PC-9 (cell line): ENCODE data around the gene TCEAL1. TPM values are rescaled to one million over a fixed set of nuclear protein-coding genes. Genes with fewer than 3 reads are reported as not detected.

Experiments used
- BruUV-seq: library from RNA; stranded (reverse); fragments of 400-500 nt; replicated peaks from 2 replicates; lab custom pipeline; 2021; lab: Mats Ljungman, UMichigan
- CTCF ChIA-PET: fragments of 300-600 bp; sonication (Branson Sonifier 250); formaldehyde crosslinking; loops from one replicate; lab custom pipeline; 2022; ENCODE audit warnings: antibody characterized with exemption; lab: Charles Lee
- POLR2A ChIA-PET: fragments of 300-600 bp; sonication (Branson Sonifier 250); formaldehyde crosslinking; loops from one replicate; lab custom pipeline; 2022; ENCODE audit warnings: antibody characterized with exemption; ENCODE audit not compliant: unreplicated experiment; lab: Charles Lee
- DNase-seq, 2 experiments: peaks; one replicate each; pipeline versions ENCODE4 v3.0.0 to v3.0.0-alpha.2; 2015 to 2022; ENCODE audit warnings: mixed read lengths in 1 of 2
- H2AFZ ChIP-seq: fragments of 200-600 bp; sonication (generic); 2 replicates; pipeline ENCODE4 v1.8.1; 2017; ENCODE audit warnings: antibody characterized with exemption
- H3F3A ChIP-seq: fragments of 200-600 bp; sonication (generic); 2 replicates; pipeline ENCODE4 v1.8.1; 2017; ENCODE audit warnings: antibody characterized with exemption, mild to moderate bottlenecking, low read depth; ENCODE audit not compliant: insufficient read depth
- H3K27ac ChIP-seq: fragments of 200-600 bp; sonication (generic); 2 replicates; pipeline ENCODE4 v1.6.1; 2016; ENCODE audit warnings: mixed run types
- H3K27me3 ChIP-seq: fragments of 200-600 bp; sonication (generic); 2 replicates; pipeline ENCODE4 v1.6.1; 2016; ENCODE audit warnings: low read depth, mixed run types; ENCODE audit not compliant: insufficient read depth
- H3K36me3 ChIP-seq: fragments of 200-600 bp; sonication (generic); 2 replicates; pipeline ENCODE4 v1.6.1; 2016; ENCODE audit warnings: low read depth, mixed run types
- H3K4me1 ChIP-seq: fragments of 200-600 bp; sonication (generic); replicated peaks from 2 replicates; pipeline ENCODE4 v1.6.1; 2016; ENCODE audit warnings: mixed run types; ENCODE audit not compliant: insufficient read depth
- H3K4me2 ChIP-seq: fragments of 200-600 bp; sonication (generic); 2 replicates; pipeline ENCODE4 v1.6.1; 2017; ENCODE audit warnings: mixed run types
- H3K4me3 ChIP-seq: fragments of 200-600 bp; sonication (generic); 2 replicates; pipeline ENCODE4 v1.6.1; 2016; ENCODE audit warnings: mixed run types
- H3K79me2 ChIP-seq: fragments of 200-600 bp; sonication (generic); 2 replicates; pipeline ENCODE4 v1.6.1; 2017; ENCODE audit warnings: low read depth, mixed run types
- H3K9me2 ChIP-seq: fragments of 200-600 bp; sonication (generic); 2 replicates; pipeline ENCODE4 v1.8.1; 2017; ENCODE audit warnings: mild to moderate bottlenecking; ENCODE audit not compliant: insufficient read depth
- H3K9me3 ChIP-seq: fragments of 200-600 bp; sonication (generic); 2 replicates; pipeline ENCODE4 v1.8.1; 2016; ENCODE audit warnings: low read depth; ENCODE audit not compliant: insufficient read depth
- H4K20me1 ChIP-seq: fragments of 200-600 bp; sonication (generic); 2 replicates; pipeline ENCODE4 v1.8.1; 2017; ENCODE audit not compliant: insufficient read depth
- EZH2 ChIP-seq: fragments of 200-600 bp; sonication (generic); IDR thresholded peaks from 2 replicates; pipeline ENCODE4 v1.8.0; 2017; ENCODE audit warnings: antibody characterized with exemption, low read depth
- intact Hi-C: fragments of 100-400 bp; cut with micrococcal nuclease; formaldehyde crosslinking; loops from one replicate; pipeline ENCODE4 v1.10.0; 2022; ENCODE audit not compliant: unreplicated experiment
- total RNA-seq: library from RNA; stranded (reverse); gene quantifications from 2 replicates; pipeline ENCODE4 v1.2.3, GENCODE V29; 2021
- TF ChIP-seq, protein P1 (sequence below): fragments of 200-600 bp; sonication (generic); conservative IDR thresholded peaks from 2 replicates; pipeline ENCODE4 v1.6.1; 2017; ENCODE audit warnings: mixed run types, antibody characterized with exemption, mild to moderate bottlenecking, moderate library complexity

Gene TCEAL1
- total RNA-seq, 1 experiment from 2014 or later: 26.8 TPM

DNA sequence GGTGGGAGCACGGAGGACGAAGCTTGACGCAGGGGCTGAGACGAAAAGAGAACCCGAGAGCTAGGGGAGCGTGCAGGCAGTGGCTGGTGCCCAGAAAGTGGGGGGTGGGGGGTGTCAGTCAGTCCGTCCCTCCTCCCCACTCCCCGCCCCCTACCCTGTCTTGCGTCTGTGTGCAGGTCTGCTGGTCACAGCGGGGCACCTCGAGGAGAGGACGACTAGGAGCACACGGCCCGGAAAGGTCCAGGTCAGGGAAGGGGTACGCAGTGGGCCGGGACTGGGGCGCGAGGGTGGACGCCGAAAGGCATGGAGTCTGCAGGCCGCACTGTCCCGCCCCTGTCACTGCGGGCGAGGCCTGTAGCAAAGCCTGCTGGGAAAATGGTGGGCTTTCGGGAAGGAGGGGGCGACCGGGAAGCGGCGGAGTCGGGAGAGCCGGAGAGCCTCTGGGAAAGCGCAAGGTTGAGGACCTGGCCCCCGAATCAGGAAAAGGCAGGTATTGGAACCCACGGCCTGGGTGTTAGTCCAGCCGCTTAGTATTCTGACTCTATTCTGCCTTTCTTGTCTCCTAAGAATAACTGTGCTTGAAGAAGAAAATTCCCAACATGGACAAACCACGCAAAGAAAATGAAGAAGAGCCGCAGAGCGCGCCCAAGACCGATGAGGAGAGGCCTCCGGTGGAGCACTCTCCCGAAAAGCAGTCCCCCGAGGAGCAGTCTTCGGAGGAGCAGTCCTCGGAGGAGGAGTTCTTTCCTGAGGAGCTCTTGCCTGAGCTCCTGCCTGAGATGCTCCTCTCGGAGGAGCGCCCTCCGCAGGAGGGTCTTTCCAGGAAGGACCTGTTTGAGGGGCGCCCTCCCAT lies 769 bp downstream of the TCEAL1 start:
- TSS peak; percentile 93 for BruUV-seq
- H3K4me2 ChIP-seq: peak overlapping the region; percentile 90
- H3F3A ChIP-seq: peaks cover 8% of the 10 kb centered on the region; the same call in 1 of the 2 replicates
- peaks cover 18% of the 10 kb centered on the region for H3K79me2 ChIP-seq
- no peaks in the 10 kb centered on the region for H3K36me3 ChIP-seq
- ChIA-PET POLR2A (interaction anchor here (0.6 to 1.1 kb wide), 5 partner anchors 13 to 58 kb away, joined by 3 to 31 read pairs (median 9); no protein-coding TSS in a partner anchor), CTCF (interaction anchor here (0.5 to 1.7 kb wide), 7 partner anchors 13 to 286 kb away, joined by 3 to 9 read pairs (median 4); no protein-coding TSS in a partner anchor)
- H2AFZ ChIP-seq: peak overlapping the region; percentile 97
- intact Hi-C loops: loop anchor here (2.0 kb wide), 1 partner anchor 57 kb away; the partner anchor contains the start of gene MORF4L2
- no peaks in the 10 kb centered on the region for H4K20me1 ChIP-seq
- no peaks in the 10 kb centered on the region for H3K27me3 ChIP-seq
- peak overlapping the region; percentile 91 for H3K4me3 ChIP-seq
- no peak for TF ChIP-seq EZH2
- TF ChIP-seq, protein P1, sequence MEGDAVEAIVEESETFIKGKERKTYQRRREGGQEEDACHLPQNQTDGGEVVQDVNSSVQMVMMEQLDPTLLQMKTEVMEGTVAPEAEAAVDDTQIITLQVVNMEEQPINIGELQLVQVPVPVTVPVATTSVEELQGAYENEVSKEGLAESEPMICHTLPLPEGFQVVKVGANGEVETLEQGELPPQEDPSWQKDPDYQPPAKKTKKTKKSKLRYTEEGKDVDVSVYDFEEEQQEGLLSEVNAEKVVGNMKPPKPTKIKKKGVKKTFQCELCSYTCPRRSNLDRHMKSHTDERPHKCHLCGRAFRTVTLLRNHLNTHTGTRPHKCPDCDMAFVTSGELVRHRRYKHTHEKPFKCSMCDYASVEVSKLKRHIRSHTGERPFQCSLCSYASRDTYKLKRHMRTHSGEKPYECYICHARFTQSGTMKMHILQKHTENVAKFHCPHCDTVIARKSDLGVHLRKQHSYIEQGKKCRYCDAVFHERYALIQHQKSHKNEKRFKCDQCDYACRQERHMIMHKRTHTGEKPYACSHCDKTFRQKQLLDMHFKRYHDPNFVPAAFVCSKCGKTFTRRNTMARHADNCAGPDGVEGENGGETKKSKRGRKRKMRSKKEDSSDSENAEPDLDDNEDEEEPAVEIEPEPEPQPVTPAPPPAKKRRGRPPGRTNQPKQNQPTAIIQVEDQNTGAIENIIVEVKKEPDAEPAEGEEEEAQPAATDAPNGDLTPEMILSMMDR: no peak; the same call in 1 of the 2 replicates
- H3K4me1 ChIP-seq: peaks cover 14% of the 10 kb centered on the region
- H3K27ac ChIP-seq: peak overlapping the region; percentile 78
- peak; percentile 56 to 59 for DNase-seq
- no peaks in the 10 kb centered on the region for H3K9me2 ChIP-seq
- H3K9me3 ChIP-seq: no peaks in the 10 kb centered on the region

DNA sequence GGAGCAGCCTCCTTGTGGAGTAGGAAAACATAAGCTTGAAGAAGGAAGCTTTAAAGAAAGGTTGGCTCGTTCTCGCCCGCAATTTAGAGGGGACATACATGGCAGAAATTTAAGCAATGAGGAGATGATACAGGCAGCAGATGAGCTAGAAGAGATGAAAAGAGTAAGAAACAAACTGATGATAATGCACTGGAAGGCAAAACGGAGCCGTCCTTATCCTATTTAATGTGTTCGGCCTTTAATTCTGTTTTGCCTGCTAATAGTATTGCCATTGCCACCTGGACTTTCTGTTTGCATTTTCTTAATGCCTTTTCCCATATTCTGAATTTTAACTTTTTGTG lies 1.4 kb downstream of the TCEAL1 start:
- H3K4me3 ChIP-seq: peak overlapping the region; percentile 91
- no peak for DNase-seq
- no peaks in the 10 kb centered on the region for H3K9me3 ChIP-seq
- peaks cover 18% of the 10 kb centered on the region for H3K79me2 ChIP-seq
- H3K27ac ChIP-seq: peak overlapping the region; percentile 78
- TF ChIP-seq EZH2: no peak
- TF ChIP-seq, protein P1: peak; percentile 56; the same call in 1 of the 2 replicates
- H2AFZ ChIP-seq: peak overlapping the region; percentile 97
- BruUV-seq: no TSS peak
- peaks cover 8% of the 10 kb centered on the region; the same call in 1 of the 2 replicates for H3F3A ChIP-seq
- ChIA-PET POLR2A (interaction anchor here (0.6 to 1.1 kb wide), 5 partner anchors 14 to 57 kb away, joined by 3 to 31 read pairs (median 9); no protein-coding TSS in a partner anchor), CTCF (interaction anchor here (0.5 to 1.7 kb wide), 6 partner anchors 13 to 101 kb away, joined by 3 to 9 read pairs (median 4); no protein-coding TSS in a partner anchor)
- intact Hi-C loops: loop anchor here (2.0 kb wide), 1 partner anchor 57 kb away; the partner anchor contains the start of gene MORF4L2
- no peaks in the 10 kb centered on the region for H4K20me1 ChIP-seq
- H3K4me2 ChIP-seq: peak overlapping the region; percentile 90
- peaks cover 14% of the 10 kb centered on the region for H3K4me1 ChIP-seq
- H3K9me2 ChIP-seq: no peaks in the 10 kb centered on the region
- H3K27me3 ChIP-seq: no peaks in the 10 kb centered on the region
- no peaks in the 10 kb centered on the region for H3K36me3 ChIP-seq

DNA sequence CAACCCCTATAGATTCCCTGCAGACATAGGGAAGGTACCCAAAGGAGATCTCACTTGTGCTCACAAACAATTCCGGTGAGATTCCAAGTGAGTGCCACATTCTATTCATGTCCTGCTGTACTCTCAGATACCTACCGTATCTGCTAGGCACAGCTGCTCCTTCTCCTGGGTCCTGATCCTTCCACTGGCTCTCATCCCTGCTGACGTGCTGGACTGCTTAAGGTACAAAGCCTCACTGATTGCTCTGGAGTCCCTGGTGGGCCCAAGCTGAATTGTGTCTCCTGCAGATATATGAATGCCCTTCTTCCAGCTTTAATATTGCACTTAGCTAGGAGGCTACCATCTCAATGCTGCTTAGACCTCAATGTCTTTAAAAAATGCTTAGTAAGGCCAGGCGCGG lies 2.4 kb downstream of the TCEAL1 start:
- POLR2A ChIA-PET: no interaction called here
- Histone ChIP-seq H3K36me3 (no peaks in the 10 kb centered on the region), H3F3A (peaks cover 8% of the 10 kb centered on the region; the same call in 1 of the 2 replicates), H3K9me3 (no peaks in the 10 kb centered on the region), H4K20me1 (no peaks in the 10 kb centered on the region), H3K4me1 (peaks cover 14% of the 10 kb centered on the region), H3K79me2 (peaks cover 18% of the 10 kb centered on the region), H3K4me3 (no peak overlapping the region), H3K9me2 (no peaks in the 10 kb centered on the region), H3K4me2 (peak overlapping the region; percentile 90; the same call in 1 of the 2 replicates), H3K27me3 (no peaks in the 10 kb centered on the region), H2AFZ (no peak overlapping the region), H3K27ac (no peak overlapping the region)
- CTCF ChIA-PET: interaction anchor here (1.1 kb wide), 1 partner anchor 14 kb away, joined by 3 read pairs; no protein-coding TSS in a partner anchor
- BruUV-seq: no TSS peak
- intact Hi-C loops: loop anchor here (2.0 kb wide), 1 partner anchor 56 kb away; the partner anchor contains the start of gene MORF4L2
- TF ChIP-seq, protein P1: no peak
- no peak for TF ChIP-seq EZH2
- DNase-seq: no peak
